H7 (cell line): Measurements from ENCODE around the gene TLL2. TPM values are rescaled to one million over a fixed set of nuclear protein-coding genes. Genes with fewer than 3 reads are reported as not detected.

ENCODE experiments used
- DNase-seq: peaks from one replicate; pipeline ENCODE4 v3.0.0; 2012
- H3K27me3 ChIP-seq: 2 replicates; pipeline ENCODE4 v1.6.0; 2011; ENCODE audit warnings: mild to moderate bottlenecking, low read length; ENCODE audit not compliant: control insufficient read depth, insufficient read depth
- H3K36me3 ChIP-seq: replicated peaks from 2 replicates; pipeline ENCODE4 v1.5.1; 2011; ENCODE audit warnings: low read length; ENCODE audit not compliant: control insufficient read depth, insufficient read depth
- H3K4me3 ChIP-seq: 2 replicates; pipeline ENCODE4 v1.5.1; 2011; ENCODE audit warnings: low read depth, mild to moderate bottlenecking, control low read depth, low read length, moderate library complexity; ENCODE audit not compliant: insufficient read depth
- total RNA-seq: library from RNA; depleted of rRNA; stranded (reverse); fragments of >200 nt; shearing (Covaris generic); gene quantifications from 2 replicates; pipeline ENCODE4 v1.2.3, GENCODE V29; 2014

Gene TLL2
- total RNA-seq, 1 experiment from 2014 or later, result 2.5 TPM

GRCh38 chr10:96439725-96440124, 74.0 kb downstream of the TLL2 start:
- Histone ChIP-seq H3K27me3 (no peaks in the 10 kb centered on the region), H3K4me3 (no peak overlapping the region), H3K36me3 (no peaks in the 10 kb centered on the region)
- DNase-seq, result no peak

- DNase-seq, result no peak
- H3K36me3 ChIP-seq, result no peaks in the 10 kb centered on the region
- no peak overlapping the region for H3K4me3 ChIP-seq
- no peaks in the 10 kb centered on the region for H3K27me3 ChIP-seq
These were observed 77.7 kb downstream of the TLL2 start for GRCh38 chr10:96436035-96436434.

DNA sequence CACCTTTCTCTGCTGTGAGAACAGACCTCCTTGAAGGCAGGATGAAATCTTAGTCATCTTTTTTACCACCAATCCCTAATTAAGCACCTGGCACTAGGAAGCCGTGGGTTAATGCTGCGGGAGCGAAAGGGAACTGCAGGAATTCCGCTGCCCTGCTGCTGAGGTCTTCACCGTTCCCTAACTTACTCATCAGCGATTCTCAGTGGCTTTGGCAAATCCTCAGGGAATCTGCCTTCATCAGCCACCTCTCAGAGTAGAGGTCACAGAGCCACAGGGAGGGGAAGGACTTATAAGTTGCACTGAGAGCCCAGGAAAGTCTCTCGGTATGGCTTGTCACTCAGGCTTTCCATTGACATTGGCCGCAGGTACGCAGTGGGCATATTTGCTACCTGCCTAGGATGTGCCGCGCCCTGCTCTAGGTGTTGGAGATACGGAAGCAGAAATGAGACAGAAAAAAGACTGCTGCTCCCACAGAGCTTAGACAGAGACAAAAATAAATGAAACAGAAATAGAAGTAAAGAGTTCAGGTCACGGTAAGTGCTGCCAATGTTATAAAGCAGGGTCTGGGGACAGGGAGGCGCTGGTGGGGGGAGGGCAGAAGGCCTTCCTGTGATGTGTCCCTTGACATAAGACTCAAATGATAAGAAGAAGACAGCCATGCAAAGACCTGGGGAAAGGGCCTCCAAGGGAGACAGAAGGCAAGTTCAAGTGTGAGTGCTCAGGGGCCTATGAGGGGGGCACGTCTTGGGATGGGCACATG, 82.3 kb downstream of the TLL2 start:
- DNase-seq, result no peak
- no peaks in the 10 kb centered on the region for H3K36me3 ChIP-seq
- no peaks in the 10 kb centered on the region for H3K27me3 ChIP-seq
- H3K4me3 ChIP-seq, result no peak overlapping the region

DNA sequence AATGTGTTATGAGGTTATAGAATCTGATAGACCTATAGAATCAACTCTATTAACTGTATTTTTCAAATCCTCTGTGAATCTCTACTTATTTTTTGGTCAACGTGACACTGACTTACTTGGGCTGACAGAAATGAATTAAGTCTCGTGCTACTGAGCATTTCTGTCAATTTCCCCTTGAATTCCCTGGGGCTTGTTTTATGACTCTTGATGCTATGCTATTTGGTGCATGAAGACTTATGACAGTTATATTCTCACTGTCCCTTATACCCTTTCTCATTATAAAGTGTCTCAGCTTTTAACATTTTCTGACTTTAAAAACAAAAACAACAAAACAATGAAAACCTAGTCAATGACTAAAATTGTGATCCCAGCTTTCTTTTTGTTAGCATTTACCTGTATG, 86.4 kb downstream of the TLL2 start:
- no peak for DNase-seq
- Histone ChIP-seq H3K4me3 (no peak overlapping the region), H3K36me3 (no peaks in the 10 kb centered on the region), H3K27me3 (no peaks in the 10 kb centered on the region)

DNA sequence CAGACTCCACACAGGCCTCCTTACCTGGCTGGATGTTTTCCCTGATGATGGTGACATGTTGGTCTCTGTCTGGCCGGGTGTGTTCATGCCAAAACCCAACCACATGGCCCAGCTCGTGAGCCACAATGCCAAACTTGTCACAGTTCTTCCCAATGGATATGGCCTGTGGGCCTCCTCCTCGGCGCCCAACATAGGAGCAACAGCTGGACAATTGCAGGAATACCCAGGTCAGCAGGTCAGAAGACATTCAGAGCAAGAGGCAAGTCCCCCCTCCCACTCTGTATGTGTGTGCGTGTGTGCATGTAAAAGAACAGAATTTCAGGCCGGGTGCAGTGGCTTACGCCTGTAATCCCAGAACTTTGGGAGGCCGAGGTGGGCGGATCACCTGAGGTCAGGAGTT, 91.2 kb downstream of the TLL2 start:
- no peak overlapping the region for H3K4me3 ChIP-seq
- no peaks in the 10 kb centered on the region for H3K27me3 ChIP-seq

GRCh38 chr10:96421995-96422394, 91.7 kb downstream of the TLL2 start:
- H3K36me3 ChIP-seq, result no peaks in the 10 kb centered on the region

More for the DNA sequence above, 91.2 kb downstream of the TLL2 start:
- DNase-seq, result no peak
- no peaks in the 10 kb centered on the region for H3K36me3 ChIP-seq

GRCh38 chr10:96420228-96421009, 93.3 kb downstream of the TLL2 start:
- Histone ChIP-seq H3K4me3 (no peak overlapping the region), H3K36me3 (no peaks in the 10 kb centered on the region), H3K27me3 (no peaks in the 10 kb centered on the region)
- DNase-seq, result no peak

More at GRCh38 chr10:96421995-96422394, 91.7 kb downstream of the TLL2 start:
- no peak for DNase-seq
- Histone ChIP-seq H3K27me3 (no peaks in the 10 kb centered on the region), H3K4me3 (no peak overlapping the region)

DNA sequence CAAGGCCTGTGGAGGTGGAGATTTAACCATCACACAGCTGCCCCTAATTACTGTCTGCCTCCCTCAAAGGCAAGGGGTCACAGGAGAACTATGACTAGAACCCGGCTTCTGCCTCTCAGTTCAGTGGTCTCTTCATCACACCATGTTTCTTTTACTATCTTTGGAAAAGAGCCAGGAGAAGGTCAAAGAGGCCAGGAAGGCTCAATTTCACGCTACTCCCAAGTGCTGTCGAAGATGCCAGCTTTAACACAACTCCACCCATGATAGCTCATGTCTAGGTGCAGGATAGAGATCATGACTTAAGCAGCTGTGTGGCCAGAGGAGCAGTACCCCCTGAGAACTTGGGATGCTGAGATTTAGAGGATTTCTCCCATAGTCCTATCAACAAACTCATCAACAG, 94.4 kb downstream of the TLL2 start:
- H3K36me3 ChIP-seq, result no peaks in the 10 kb centered on the region
- no peak for DNase-seq
- no peak overlapping the region for H3K4me3 ChIP-seq
- H3K27me3 ChIP-seq, result no peaks in the 10 kb centered on the region

- DNase-seq, result no peak
- Histone ChIP-seq H3K4me3 (no peak overlapping the region), H3K27me3 (no peaks in the 10 kb centered on the region), H3K36me3 (no peaks in the 10 kb centered on the region)
These were observed 95.1 kb downstream of the TLL2 start for GRCh38 chr10:96418582-96418981.

GRCh38 chr10:96417441-96417840, 96.3 kb downstream of the TLL2 start:
- DNase-seq, result no peak
- no peaks in the 10 kb centered on the region for H3K36me3 ChIP-seq
- H3K27me3 ChIP-seq, result no peaks in the 10 kb centered on the region
- no peak overlapping the region for H3K4me3 ChIP-seq

- DNase-seq, result no peak
- Histone ChIP-seq H3K4me3 (no peak overlapping the region), H3K27me3 (no peaks in the 10 kb centered on the region), H3K36me3 (no peaks in the 10 kb centered on the region)
These were observed 97.1 kb downstream of the TLL2 start for GRCh38 chr10:96416643-96417042.

GRCh38 chr10:96415891-96416554, 97.7 kb downstream of the TLL2 start:
- DNase-seq, result no peak
- H3K4me3 ChIP-seq, result no peak overlapping the region
- H3K27me3 ChIP-seq, result no peaks in the 10 kb centered on the region
- H3K36me3 ChIP-seq, result no peaks in the 10 kb centered on the region

- H3K36me3 ChIP-seq, result no peaks in the 10 kb centered on the region
- DNase-seq, result no peak
- H3K4me3 ChIP-seq, result no peak overlapping the region
These were observed 98.4 kb downstream of the TLL2 start for GRCh38 chr10:96415150-96415890.

GRCh38 chr10:96414303-96414702, 99.4 kb downstream of the TLL2 start:
- DNase-seq, result no peak
- no peaks in the 10 kb centered on the region for H3K36me3 ChIP-seq
- H3K4me3 ChIP-seq, result no peak overlapping the region
- H3K27me3 ChIP-seq, result no peaks in the 10 kb centered on the region

More at GRCh38 chr10:96415150-96415890, 98.4 kb downstream of the TLL2 start:
- no peaks in the 10 kb centered on the region for H3K27me3 ChIP-seq
